Measurements from ENCODE around the gene KCNQ5.

DNA sequence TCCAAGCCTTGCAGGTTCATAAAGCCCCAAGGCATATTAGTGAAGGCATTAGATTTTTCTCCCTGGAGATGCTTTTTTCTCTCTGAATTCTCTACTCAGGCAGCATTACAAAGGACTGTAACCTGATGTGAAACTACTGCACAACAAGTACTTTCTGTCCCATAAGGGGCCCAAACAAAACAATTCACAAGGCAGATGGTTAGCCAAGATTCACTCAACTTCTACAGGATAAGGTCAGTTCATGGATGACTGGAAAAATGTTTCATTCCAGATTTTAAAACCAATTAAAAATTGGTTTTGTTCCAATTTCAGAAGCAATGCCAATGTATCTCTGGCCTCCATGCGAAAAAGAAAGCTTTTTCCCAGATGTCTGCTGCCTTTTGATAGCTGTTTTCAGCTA lies 421.6 kb downstream of the KCNQ5 start:
- TF ChIP-seq, protein P1, sequence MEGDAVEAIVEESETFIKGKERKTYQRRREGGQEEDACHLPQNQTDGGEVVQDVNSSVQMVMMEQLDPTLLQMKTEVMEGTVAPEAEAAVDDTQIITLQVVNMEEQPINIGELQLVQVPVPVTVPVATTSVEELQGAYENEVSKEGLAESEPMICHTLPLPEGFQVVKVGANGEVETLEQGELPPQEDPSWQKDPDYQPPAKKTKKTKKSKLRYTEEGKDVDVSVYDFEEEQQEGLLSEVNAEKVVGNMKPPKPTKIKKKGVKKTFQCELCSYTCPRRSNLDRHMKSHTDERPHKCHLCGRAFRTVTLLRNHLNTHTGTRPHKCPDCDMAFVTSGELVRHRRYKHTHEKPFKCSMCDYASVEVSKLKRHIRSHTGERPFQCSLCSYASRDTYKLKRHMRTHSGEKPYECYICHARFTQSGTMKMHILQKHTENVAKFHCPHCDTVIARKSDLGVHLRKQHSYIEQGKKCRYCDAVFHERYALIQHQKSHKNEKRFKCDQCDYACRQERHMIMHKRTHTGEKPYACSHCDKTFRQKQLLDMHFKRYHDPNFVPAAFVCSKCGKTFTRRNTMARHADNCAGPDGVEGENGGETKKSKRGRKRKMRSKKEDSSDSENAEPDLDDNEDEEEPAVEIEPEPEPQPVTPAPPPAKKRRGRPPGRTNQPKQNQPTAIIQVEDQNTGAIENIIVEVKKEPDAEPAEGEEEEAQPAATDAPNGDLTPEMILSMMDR (IDR thresholded peaks at IDR 0.05; ENCODE audit: low read length), result no peak
- no peak for TF ChIP-seq EZH2 (IDR thresholded peaks at IDR 0.05; ENCODE audit: borderline replicate concordance, low read length)
